Measurements from ENCODE around the gene HDAC5.
"Not testable (repeated sequence)": the region's sequence is repeated elsewhere in the genome, so short reads cannot be mapped to it uniquely, and the experiment has no call there.

HDAC5 gene

GRCh38 chr17:44066204-44066930, 57.1 kb downstream of the HDAC5 start, which contains the start of gene LSM12:
TSS of gene LSM12 (minus strand) at chr17:44066671. CDS start at chr17:44066587, 84 bp downstream.
- peak; percentile 90 for DNase-seq (ENCODE audit: low spot score)

- no peak for DNase-seq (ENCODE audit: low spot score)
Observed at GRCh38 chr17:44065668-44066203, 57.7 kb downstream of the HDAC5 start.

DNA sequence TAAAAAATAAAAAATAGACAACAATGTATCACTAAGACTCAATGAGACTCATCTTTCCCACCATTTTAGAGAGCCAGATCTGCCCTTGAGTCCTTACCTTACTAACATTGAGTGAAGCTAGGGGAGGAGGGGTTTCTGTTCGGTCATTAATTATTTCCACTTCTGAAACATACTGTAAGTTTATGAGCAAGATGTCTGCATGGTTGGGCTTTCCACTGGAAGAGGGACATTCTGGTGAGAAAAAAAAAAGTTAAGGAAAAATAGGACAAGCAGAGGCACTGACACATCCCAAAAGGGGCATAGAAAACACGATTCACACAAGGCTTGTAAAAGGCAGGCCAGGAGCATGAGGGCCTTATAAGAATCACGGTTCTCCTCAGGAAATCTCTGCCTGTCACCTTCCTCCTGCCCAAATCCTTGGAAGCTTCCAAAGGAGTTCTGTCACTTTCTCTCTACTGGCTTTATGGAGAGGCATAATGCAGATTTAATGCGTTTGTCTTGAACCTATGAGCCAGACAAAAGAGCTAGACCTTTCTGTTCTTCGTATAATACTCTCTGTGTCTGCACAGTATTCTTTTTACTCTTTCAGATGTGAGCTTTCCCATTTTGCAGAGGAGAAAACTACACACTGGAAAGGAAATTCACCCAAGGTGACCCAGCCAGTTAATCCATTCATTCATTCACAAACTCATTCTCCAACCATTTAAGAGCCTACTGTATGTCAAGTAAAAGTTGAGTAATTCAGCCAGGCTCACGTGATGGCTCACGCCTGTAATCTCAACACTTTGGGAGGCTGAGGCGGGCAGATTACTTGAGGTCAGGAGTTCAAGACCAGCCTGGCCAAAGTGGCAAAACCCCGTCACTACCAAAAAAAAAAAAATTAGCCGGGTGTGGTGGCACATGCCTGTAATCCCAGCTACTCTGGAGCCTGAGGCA, 59.5 kb downstream of the HDAC5 start:
- no peak for DNase-seq (ENCODE audit: low spot score)

- no peak for DNase-seq (ENCODE audit: low spot score)
Observed at GRCh38 chr17:44062871-44063270, 60.6 kb downstream of the HDAC5 start.

GRCh38 chr17:44061446-44061845, 62.0 kb downstream of the HDAC5 start:
- no peak for DNase-seq (ENCODE audit: low spot score)

DNA sequence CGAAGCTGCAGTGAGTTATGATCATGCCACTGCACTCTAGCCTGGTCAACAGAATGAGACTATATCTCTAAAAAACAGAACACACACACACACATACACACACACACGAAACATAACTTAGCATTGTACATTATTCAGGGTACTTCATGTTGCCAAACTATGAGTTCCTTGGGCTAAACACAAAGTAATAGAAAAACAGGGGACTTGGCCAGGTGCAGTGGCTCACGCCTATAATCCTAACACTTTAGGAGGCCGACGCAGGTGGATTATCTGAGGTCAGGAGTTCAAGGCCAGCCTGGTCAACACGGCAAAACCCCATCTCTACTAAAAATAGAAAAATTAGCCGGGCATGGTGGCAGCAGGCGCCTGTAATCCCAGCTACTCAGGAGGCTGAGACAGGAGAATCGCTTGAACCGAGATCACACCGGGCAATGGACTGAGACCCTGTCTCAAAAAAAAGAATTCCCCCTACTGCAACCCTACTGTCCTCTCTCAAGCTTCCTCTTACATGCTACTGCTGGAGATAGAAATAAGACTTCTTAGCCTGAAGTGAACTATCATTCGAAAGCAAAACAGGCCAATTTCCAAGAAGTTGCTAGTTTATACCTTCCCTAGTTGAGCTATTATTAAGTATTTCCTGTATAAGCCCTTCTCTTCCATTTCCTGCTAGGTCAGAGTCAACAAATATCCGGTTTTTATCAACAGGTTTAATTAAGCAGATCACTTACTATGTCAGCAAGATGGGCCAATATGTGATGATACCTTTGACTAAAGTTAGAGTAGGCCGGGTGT, 64.1 kb downstream of the HDAC5 start:
- DNase-seq (ENCODE audit: low spot score): no peak

GRCh38 chr17:44053125-44053872, 70.1 kb downstream of the HDAC5 start:
- no peak for DNase-seq (ENCODE audit: low spot score)

GRCh38 chr17:44049294-44050060, 74.0 kb downstream of the HDAC5 start:
- DNase-seq (ENCODE audit: low spot score): no peak

DNA sequence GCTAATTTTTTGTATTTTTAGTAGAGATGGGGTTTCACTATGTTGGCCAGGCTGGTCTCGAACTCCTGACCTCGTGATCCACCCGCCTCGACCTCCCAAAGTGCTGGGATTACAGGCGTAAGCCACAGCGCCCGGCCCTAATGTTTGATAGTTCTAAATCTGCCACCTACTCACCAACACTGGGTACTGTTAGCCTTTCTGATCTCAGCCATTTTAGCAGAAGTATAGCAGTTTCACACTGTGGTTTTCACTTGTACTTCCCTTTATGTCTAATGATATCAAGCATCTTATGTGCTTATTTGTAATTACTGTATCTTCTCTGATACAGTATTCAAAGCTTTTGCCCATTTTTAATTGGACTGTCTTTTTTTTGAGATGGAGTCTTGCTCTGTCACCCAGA, 76.5 kb downstream of the HDAC5 start:
- not testable (repeated sequence) for DNase-seq (ENCODE audit: low spot score)

DNA sequence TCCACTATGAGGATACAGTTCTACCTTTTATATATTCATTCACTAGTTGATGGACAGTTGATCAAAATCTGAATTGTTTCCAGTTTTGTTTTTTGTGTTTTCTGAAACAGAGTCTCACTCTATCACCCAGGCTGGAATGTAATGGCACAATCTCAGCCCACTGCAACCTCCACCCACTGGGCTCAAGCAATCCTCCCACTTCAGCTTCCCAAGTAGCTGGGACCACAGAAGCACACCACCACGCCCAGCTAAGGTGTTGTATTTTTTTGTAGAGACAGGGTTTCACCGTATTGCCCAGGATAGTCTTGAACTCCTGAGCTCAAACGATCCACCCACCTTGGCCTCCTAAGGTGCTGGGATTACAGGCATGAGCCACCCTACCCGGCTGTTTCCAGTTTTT, 78.0 kb downstream of the HDAC5 start:
- DNase-seq (ENCODE audit: low spot score): no peak

DNA sequence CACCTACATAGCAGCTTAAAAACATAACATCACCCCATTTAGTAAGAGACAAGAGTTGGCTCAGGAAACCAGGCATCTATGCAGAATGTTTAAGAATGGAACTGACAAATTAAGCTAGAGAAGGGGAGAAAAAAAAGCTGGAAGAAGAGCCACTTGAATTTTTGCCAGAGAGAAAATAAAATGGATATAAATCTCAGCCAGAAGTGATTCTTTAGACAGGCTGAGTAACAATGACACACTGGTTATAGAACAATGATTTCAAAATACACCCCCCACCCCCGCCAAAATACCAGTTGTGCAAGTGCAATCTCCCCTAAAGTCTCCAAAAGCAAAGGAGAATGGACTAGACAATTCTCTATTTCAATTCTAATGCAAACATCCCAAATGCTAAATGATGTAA, 79.4 kb downstream of the HDAC5 start:
- DNase-seq (ENCODE audit: low spot score): peak; percentile 40

DNA sequence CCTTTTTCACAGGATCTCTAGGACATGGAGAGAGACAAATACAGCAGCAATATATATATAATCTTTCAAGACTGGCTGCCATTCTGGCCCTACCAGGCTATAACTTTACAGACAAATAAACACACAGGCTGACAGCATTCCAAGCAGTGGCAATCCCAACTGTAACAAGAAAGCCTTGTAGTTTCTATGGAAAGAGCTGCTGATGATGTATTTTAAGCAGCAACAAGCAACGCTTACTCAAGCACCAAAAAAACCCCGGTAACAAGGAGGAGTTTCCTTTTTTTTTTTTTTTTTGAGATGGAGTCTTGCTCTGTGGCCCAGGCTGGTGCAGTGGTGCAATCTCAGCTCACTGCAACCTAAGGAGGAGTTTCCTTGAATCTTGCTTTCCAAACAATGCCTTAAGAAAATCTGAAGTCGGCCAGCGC, 80.2 kb downstream of the HDAC5 start:
- no peak for DNase-seq (ENCODE audit: low spot score)

GRCh38 chr17:44039829-44040635, 83.4 kb downstream of the HDAC5 start:
- DNase-seq (ENCODE audit: low spot score): no peak

GRCh38 chr17:44038604-44039011, 84.8 kb downstream of the HDAC5 start:
- no peak for DNase-seq (ENCODE audit: low spot score)

GRCh38 chr17:44037471-44037870, 86.0 kb downstream of the HDAC5 start:
- DNase-seq (ENCODE audit: low spot score): no peak

- DNase-seq (ENCODE audit: low spot score): not testable (repeated sequence)
Observed at GRCh38 chr17:44034688-44035087, 88.8 kb downstream of the HDAC5 start.

DNA sequence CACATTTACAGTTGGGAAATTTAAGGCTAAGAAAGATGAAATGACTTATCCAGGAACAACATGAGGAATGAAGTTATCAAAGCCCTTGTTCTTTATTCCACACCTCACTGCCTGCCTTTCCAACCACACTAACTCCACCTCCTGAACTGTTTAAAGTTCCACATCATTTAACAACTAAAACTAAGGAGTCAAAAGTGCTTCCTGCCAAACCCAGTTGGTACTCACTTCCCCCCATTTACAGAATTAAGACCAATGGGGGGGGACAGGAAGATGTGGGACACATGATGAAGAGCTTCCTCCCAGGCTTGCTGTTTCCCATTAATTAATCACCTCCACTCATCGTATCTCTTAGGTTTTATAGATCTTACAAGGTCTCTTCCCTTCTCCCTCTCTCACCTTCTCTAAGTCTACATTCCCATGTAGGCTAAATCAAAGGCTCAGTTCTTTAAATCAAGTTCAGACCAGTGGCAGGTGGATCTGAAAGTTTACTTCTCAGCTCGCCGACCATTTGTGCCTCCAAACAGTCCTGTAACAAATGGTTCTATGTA, 89.5 kb downstream of the HDAC5 start:
- no peak for DNase-seq (ENCODE audit: low spot score)

GRCh38 chr17:44030482-44030881, 93.0 kb downstream of the HDAC5 start:
- DNase-seq (ENCODE audit: low spot score): no peak

DNA sequence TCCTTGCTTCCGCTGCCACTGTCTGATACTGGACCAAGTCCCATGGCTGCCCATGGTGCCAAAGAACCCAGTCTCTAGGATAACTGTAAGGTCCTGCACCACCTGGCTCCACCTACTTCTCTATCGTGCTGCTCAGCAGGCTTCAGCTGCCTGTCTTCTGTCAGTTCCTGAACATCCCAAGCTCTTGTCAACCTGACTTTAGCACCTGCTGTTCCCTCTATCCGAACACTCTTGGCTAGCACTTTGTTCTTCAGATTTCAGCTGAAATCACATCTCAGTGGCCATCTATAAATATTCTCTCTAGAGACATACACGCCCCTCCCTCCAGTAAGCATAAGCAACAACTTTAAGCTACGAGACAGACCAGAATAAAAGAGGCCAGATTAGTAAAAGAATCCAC, 93.7 kb downstream of the HDAC5 start:
- DNase-seq (ENCODE audit: low spot score): no peak
